T-cell (primary cell): ENCODE data around the gene TP53BP2. TPM values are rescaled to one million over a fixed set of nuclear protein-coding genes. Genes with fewer than 3 reads are reported as not detected.

Experiments
- ATAC-seq, 4 experiments: fragments of 200-7000 bp in 3 of 4; fragments of 150-1000 bp in 1 of 4; cut with Tn5 transposase; replicated peaks in 1 of 4; 1 replicate in 3 of 4; 2 replicates in 1 of 4; pipeline ENCODE4 v1.10.0; 2021; ENCODE audit warnings: moderate library complexity in 3 of 4, mild to moderate bottlenecking in 2 of 4, moderate number of reproducible peaks in 1 of 4
- CTCF ChIA-PET, 2 donors: fragments of 300-600 bp; sonication (Branson Sonifier 250); formaldehyde crosslinking; loops; one replicate each; lab custom pipeline; 2022; ENCODE audit warnings: antibody characterized with exemption in 2 of 2; lab: Charles Lee
- POLR2A ChIA-PET, 2 donors: fragments of 300-600 bp; sonication (Branson Sonifier 250); formaldehyde crosslinking; loops; one replicate each; lab custom pipeline; 2022; ENCODE audit warnings: antibody characterized with exemption in 2 of 2; lab: Charles Lee
- DNase-seq, 35 experiments: peaks; one replicate each; pipeline versions ENCODE4 v3.0.0 to v3.0.0-alpha.2; 2013 to 2023
- H3K27ac ChIP-seq: one replicate; pipeline ENCODE4 v1.5.1; 2013; ENCODE audit warnings: low read length
- H3K27me3 ChIP-seq, 2 experiments: replicated peaks in 1 of 2; 1 replicate in 1 of 2; 2 replicates in 1 of 2; pipeline versions ENCODE4 v1.6.1 to v1.7.0; 2013; ENCODE audit warnings: low read length in 1 of 2, mixed read lengths in 1 of 2; ENCODE audit not compliant: control insufficient read depth in 2 of 2, insufficient read depth in 2 of 2; ENCODE audit errors: extremely low read depth in 1 of 2
- H3K36me3 ChIP-seq, 2 donors: 1 replicate in 1 of 2; 2 replicates in 1 of 2; pipeline versions ENCODE4 v1.6.1 to v1.7.0; 2013; ENCODE audit warnings: low read length in 1 of 2; ENCODE audit not compliant: control insufficient read depth in 2 of 2, insufficient read depth in 1 of 2; ENCODE audit errors: extremely low read depth in 1 of 2
- H3K4me1 ChIP-seq, 2 experiments: 1 replicate in 1 of 2; 2 replicates in 1 of 2; pipeline versions ENCODE4 v1.6.1 to v1.7.0; 2013; ENCODE audit warnings: low read length in 2 of 2, mixed read lengths in 1 of 2; ENCODE audit not compliant: insufficient read depth in 2 of 2, control insufficient read depth in 1 of 2; ENCODE audit errors: extremely low read depth in 1 of 2
- H3K4me3 ChIP-seq, 2 donors: 1 replicate in 1 of 2; 2 replicates in 1 of 2; pipeline versions ENCODE4 v1.5.1 to v1.7.0; 2013; ENCODE audit warnings: mild to moderate bottlenecking in 2 of 2, low read length in 1 of 2, moderate library complexity in 1 of 2; ENCODE audit not compliant: control insufficient read depth in 1 of 2; ENCODE audit errors: extremely low read depth in 1 of 2
- H3K9me3 ChIP-seq: 2 replicates; pipeline ENCODE4 v1.7.0; 2013
- H3K27ac Mint-ChIP-seq, 2 donors: one replicate each; pipeline ENCODE4 v1.8.0; 2020 to 2021; ENCODE audit warnings: mild to moderate bottlenecking in 2 of 2, mixed read lengths in 2 of 2
- H3K27me3 Mint-ChIP-seq, 2 donors: one replicate each; pipeline ENCODE4 v1.8.0; 2021 to 2022; ENCODE audit warnings: mixed read lengths in 2 of 2
- H3K36me3 Mint-ChIP-seq: one replicate; pipeline ENCODE4 v1.8.0; 2021; ENCODE audit warnings: mixed read lengths
- H3K4me1 Mint-ChIP-seq, 3 donors: one replicate each; pipeline ENCODE4 v1.8.0; 2020 to 2022; ENCODE audit warnings: mixed read lengths in 3 of 3, mild to moderate bottlenecking in 1 of 3
- H3K4me3 Mint-ChIP-seq, 3 donors: one replicate each; pipeline ENCODE4 v1.8.0; 2020 to 2022; ENCODE audit warnings: mild to moderate bottlenecking in 3 of 3, mixed read lengths in 3 of 3, moderate library complexity in 3 of 3
- H3K9me3 Mint-ChIP-seq, 3 donors: one replicate each; pipeline ENCODE4 v1.8.0; 2020 to 2022; ENCODE audit warnings: mixed read lengths in 3 of 3
- WGBS: methylation state at CpG from one replicate; pipeline ENCODE4 v1.1.5; 2013; ENCODE audit warnings: missing lambda C conversion rate; ENCODE audit not compliant: insufficient coverage; 5-methylcytosine and 5-hydroxymethylcytosine counted together
- total RNA-seq, 35 experiments: library from RNA in 6 of 35; stranded (reverse) in 6 of 35; fragments of 120-200 nt in 1 of 35; gene quantifications; one replicate each; pipeline versions ENCODE4 v1.2.1 to v1.2.4 and lab custom pipeline; 2013 to 2026

Gene TP53BP2
- total RNA-seq, 5 donors from 2014 or later (not counting 1 experiment from before 2014, with no cell fraction given) = 46.9 to 84.0 (median 53.1) TPM

DNA sequence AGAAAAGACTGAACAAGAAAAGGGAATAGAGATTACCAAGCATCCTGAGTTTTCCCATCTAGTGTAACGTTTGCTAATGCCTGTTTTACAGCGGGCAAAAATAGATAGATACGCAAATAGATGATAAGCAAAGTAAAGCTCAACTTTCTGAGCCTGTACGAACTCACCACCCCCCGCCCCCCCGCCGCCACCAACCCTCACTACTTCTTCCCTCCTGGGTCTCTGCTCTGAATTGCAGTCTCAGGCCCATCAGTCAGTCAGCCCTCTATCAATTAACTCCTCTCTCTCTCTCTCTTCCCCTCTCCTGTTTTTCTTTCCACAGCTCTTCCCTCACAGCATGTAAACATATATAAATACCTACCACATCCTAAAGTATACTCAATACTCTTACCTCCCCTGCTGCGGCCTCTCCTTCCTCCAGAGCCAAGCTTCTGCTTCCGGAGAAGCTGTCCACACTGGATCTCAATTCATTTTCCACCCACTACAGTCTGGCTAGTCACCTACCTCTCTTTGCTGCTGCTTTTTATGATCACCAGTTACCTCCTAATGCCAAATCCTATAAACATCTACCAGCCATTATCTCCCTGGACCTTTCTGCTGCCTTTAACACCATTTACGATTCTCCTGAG lies 68.8 kb downstream of the TP53BP2 start:
- Mint-ChIP-seq H3K36me3 (peaks cover 48% of the 10 kb centered on the region), H3K9me3 (no peaks in the 10 kb centered on the region), H3K27me3 (no peaks in the 10 kb centered on the region), H3K27ac (peak overlapping the region; percentile 46 to 81), H3K4me1 (peaks cover 9 to 31% (median 15%) of the 10 kb centered on the region in 3 donors), H3K4me3 (no peak overlapping the region)
- WGBS = 98% methylated on average over 10 of the region's 10 CpGs
- Histone ChIP-seq H3K27ac (no peak overlapping the region), H3K4me3 (no peak overlapping the region), H3K27me3 (no peaks in the 10 kb centered on the region), H3K9me3 (no peaks in the 10 kb centered on the region), H3K36me3 (peaks cover 4 to 74% of the 10 kb centered on the region in 2 donors), H3K4me1 (peaks cover 0 to 5% of the 10 kb centered on the region in 2 experiments)
- ChIA-PET POLR2A (no interaction called here), CTCF (interaction anchor here in 1 of 2 donors (0.6 kb wide), 1 partner anchor 1590 kb away, joined by 3 read pairs; no protein-coding TSS in a partner anchor)
- ATAC-seq (no peak), DNase-seq (no peak)

DNA sequence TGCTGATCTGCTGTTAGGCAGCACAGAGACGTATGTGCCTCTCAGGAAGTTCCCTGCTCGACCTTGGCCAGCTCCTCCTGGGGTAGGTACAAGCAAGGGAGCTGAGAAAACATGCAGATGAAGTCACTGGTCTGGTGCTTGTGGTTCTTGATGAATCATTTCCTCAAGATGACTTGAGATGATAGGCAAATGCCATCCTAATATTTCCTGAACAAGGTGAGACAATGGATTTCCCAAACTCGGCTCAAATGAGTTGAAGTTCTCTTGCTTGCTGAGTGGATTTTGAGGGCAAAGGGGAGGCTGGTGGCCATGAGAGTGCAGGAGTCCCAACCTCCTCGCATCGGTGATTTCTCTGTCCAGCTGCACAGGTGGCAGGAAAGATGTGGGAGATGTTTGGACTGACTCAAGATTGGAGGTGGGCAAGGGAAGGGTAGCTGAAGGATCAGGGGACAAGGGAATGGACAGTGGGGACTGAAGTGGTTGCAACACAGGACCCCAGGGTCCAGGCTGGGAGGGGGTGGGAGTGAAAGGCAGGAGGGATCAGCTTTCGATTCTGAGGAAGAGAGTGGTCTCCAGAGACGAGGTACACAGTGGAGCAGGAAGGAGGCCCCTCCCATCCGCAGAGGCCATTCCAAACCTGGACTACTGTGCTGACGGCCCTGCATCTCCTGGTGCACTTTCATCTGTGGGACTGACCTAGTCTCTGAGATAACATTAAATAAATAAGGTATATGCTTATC lies 69.5 kb downstream of the TP53BP2 start:
- Histone ChIP-seq H3K27me3 (no peaks in the 10 kb centered on the region), H3K27ac (peak overlapping the region; percentile 43), H3K4me1 (peaks cover 0 to 5% of the 10 kb centered on the region in 2 experiments), H3K9me3 (no peaks in the 10 kb centered on the region), H3K4me3 (no peak overlapping the region), H3K36me3 (peaks cover 7 to 80% of the 10 kb centered on the region in 2 donors)
- Mint-ChIP-seq H3K4me1 (peaks cover 9 to 36% (median 16%) of the 10 kb centered on the region in 3 donors), H3K27me3 (no peaks in the 10 kb centered on the region), H3K27ac (peak overlapping the region; percentile 81 to 85), H3K36me3 (peaks cover 55% of the 10 kb centered on the region), H3K4me3 (peak overlapping the region in 1 of 3 donors; percentile 6), H3K9me3 (no peaks in the 10 kb centered on the region)
- DNase-seq = peak in 4 of 35 experiments; percentile 11 to 52 (median 22)
- WGBS = 51% methylated on average over 8 of the region's 9 CpGs
- ChIA-PET CTCF (interaction anchor here (0.6 to 1.0 kb wide), 3 partner anchors 27 to 1590 kb away, joined by 3 to 4 read pairs (median 3); no protein-coding TSS in a partner anchor), POLR2A (interaction anchor here in 1 of 2 donors (1.5 kb wide), 1 partner anchor 9 kb away, joined by 3 read pairs; no protein-coding TSS in a partner anchor)
- ATAC-seq = peak; percentile 53 to 86 (median 79)

DNA sequence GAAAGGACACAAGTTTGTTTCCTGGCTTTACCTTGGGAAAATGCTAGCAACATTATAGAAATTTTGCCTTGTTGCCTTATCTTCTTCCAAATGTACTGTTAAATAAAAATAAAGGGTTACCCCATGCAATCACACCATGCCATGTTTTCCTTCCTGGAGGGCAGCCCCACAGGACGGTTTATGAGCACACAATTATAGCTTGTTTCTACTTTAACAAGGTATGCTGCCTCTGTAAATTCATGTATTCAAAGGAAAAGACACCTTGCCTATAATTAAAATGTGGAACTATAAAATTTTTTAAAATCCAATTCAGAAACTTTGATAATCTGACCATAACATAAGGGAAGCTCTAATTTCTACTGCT lies 70.1 kb downstream of the TP53BP2 start:
- no peak overlapping the region for H3K4me3 Mint-ChIP-seq
- Histone ChIP-seq H3K4me3 (no peak overlapping the region), H3K9me3 (no peaks in the 10 kb centered on the region), H3K27me3 (no peaks in the 10 kb centered on the region), H3K36me3 (peaks cover 11 to 82% of the 10 kb centered on the region in 2 donors), H3K27ac (peak overlapping the region; percentile 43), H3K4me1 (peaks cover 0 to 5% of the 10 kb centered on the region in 2 experiments)
- no peak for ATAC-seq
- no CpG with 5 or more reads among the region's 1 CpG for WGBS
- peaks cover 55% of the 10 kb centered on the region for H3K36me3 Mint-ChIP-seq
- no peaks in the 10 kb centered on the region for H3K27me3 Mint-ChIP-seq
- H3K27ac Mint-ChIP-seq = peak overlapping the region; percentile 81 to 85
- no peaks in the 10 kb centered on the region for H3K9me3 Mint-ChIP-seq
- H3K4me1 Mint-ChIP-seq = peaks cover 9 to 39% (median 16%) of the 10 kb centered on the region in 3 donors
- ChIA-PET POLR2A (interaction anchor here in 1 of 2 donors (1.5 kb wide), 1 partner anchor 9 kb away, joined by 3 read pairs; no protein-coding TSS in a partner anchor), CTCF (interaction anchor here (0.7 to 1.0 kb wide), 3 partner anchors 16 to 126 kb away, joined by 3 to 4 read pairs (median 3); no protein-coding TSS in a partner anchor)
- no peak for DNase-seq

DNA sequence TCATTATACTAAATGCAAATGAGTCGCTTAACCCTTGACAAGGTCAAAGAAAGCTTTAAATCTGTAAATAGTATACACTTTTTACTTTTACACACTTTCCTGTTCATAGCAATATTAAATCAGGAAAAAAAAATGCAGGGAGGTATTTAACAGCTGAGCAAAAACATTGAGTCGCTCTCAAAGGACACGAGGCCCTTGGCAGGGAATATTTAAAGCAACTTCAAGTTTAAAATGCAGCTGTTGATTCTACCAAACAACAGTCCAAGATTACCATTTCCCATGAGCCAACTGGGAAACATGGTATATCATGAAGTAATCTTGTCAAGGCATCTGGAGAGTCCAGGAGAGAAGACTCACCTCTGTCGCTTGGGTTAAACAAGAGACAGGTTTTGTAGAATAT lies 70.7 kb downstream of the TP53BP2 start:
- ATAC-seq = no peak
- POLR2A ChIA-PET = interaction anchor here in 1 of 2 donors (1.5 kb wide), 1 partner anchor 10 kb away, joined by 3 read pairs; no protein-coding TSS in a partner anchor
- Histone ChIP-seq H3K4me3 (no peak overlapping the region), H3K27me3 (no peaks in the 10 kb centered on the region), H3K9me3 (no peaks in the 10 kb centered on the region), H3K4me1 (peaks cover 0 to 5% of the 10 kb centered on the region in 2 experiments), H3K36me3 (peaks cover 12 to 83% of the 10 kb centered on the region in 2 donors), H3K27ac (no peak overlapping the region)
- no peaks in the 10 kb centered on the region for H3K27me3 Mint-ChIP-seq
- H3K4me3 Mint-ChIP-seq = no peak overlapping the region
- H3K4me1 Mint-ChIP-seq = peaks cover 9 to 39% (median 16%) of the 10 kb centered on the region in 3 donors
- no peak for DNase-seq
- no peaks in the 10 kb centered on the region for H3K9me3 Mint-ChIP-seq
- peaks cover 58% of the 10 kb centered on the region for H3K36me3 Mint-ChIP-seq
- CTCF ChIA-PET = interaction anchor here (0.7 to 1.0 kb wide), 3 partner anchors 16 to 32 kb away, joined by 3 read pairs; no protein-coding TSS in a partner anchor
- peak overlapping the region; percentile 37 to 56 for H3K27ac Mint-ChIP-seq
- WGBS = no CpG with 5 or more reads among the region's 4 CpGs

DNA sequence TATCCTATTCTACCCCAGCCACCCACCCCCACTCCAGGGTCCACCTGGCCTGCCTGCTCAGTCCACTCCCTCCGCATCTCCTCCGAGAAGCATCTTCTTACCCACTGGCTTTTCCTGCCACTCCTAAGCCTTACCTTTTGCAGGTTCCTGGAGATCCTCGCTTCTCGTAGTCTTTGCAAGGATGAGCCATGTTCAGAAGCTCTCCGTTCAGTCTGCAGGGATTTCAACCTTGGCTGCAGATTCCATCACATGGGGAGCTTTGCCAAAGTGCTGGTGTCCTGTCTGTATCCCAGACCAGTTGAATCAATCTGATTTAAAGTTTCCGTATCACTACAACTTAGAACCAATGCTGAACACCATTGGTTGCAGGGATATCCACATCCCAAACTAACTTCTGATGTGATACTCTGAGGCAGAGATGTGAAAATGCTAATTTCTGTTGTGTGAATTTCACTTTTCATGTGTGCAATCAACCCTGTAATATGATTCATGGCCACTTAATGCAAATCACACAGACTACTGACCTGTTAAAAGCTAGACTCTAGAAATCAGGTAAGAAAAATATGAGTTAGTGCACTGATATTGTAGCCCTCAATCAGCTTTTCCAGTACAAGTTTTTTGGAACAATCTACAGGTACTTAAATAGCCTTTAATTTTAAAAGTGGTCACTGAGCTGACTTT lies 71.5 kb downstream of the TP53BP2 start:
- H3K4me3 Mint-ChIP-seq = no peak overlapping the region
- ChIA-PET CTCF (interaction anchor here (0.7 kb wide), 2 partner anchors 19 to 31 kb away, joined by 3 read pairs; no protein-coding TSS in a partner anchor), POLR2A (interaction anchor here in 1 of 2 donors (0.7 kb wide), 1 partner anchor 57 kb away, joined by 3 read pairs; no protein-coding TSS in a partner anchor)
- H3K4me3 ChIP-seq = no peak overlapping the region
- DNase-seq = no peak
- H3K36me3 ChIP-seq = peaks cover 12 to 84% of the 10 kb centered on the region in 2 donors
- H3K27ac ChIP-seq = no peak overlapping the region
- H3K27me3 ChIP-seq = no peaks in the 10 kb centered on the region
- no peaks in the 10 kb centered on the region for H3K9me3 ChIP-seq
- H3K36me3 Mint-ChIP-seq = peaks cover 66% of the 10 kb centered on the region
- no peak for ATAC-seq
- WGBS = 95% methylated on average over 5 of the region's 6 CpGs
- H3K4me1 Mint-ChIP-seq = peaks cover 9 to 39% (median 16%) of the 10 kb centered on the region in 3 donors
- H3K9me3 Mint-ChIP-seq = no peaks in the 10 kb centered on the region
- no peaks in the 10 kb centered on the region for H3K27me3 Mint-ChIP-seq
- peaks cover 0 to 5% of the 10 kb centered on the region in 2 experiments for H3K4me1 ChIP-seq
- peak overlapping the region; percentile 43 to 56 for H3K27ac Mint-ChIP-seq
